ENCODE results near the gene TTC36. TPM values are rescaled to one million over a fixed set of nuclear protein-coding genes. Genes with fewer than 3 reads are reported as not detected.

The TTC36 gene
- polyA plus RNA-seq, 3 donors: 1.0 to 12.6 (median 2.8) TPM

DNA sequence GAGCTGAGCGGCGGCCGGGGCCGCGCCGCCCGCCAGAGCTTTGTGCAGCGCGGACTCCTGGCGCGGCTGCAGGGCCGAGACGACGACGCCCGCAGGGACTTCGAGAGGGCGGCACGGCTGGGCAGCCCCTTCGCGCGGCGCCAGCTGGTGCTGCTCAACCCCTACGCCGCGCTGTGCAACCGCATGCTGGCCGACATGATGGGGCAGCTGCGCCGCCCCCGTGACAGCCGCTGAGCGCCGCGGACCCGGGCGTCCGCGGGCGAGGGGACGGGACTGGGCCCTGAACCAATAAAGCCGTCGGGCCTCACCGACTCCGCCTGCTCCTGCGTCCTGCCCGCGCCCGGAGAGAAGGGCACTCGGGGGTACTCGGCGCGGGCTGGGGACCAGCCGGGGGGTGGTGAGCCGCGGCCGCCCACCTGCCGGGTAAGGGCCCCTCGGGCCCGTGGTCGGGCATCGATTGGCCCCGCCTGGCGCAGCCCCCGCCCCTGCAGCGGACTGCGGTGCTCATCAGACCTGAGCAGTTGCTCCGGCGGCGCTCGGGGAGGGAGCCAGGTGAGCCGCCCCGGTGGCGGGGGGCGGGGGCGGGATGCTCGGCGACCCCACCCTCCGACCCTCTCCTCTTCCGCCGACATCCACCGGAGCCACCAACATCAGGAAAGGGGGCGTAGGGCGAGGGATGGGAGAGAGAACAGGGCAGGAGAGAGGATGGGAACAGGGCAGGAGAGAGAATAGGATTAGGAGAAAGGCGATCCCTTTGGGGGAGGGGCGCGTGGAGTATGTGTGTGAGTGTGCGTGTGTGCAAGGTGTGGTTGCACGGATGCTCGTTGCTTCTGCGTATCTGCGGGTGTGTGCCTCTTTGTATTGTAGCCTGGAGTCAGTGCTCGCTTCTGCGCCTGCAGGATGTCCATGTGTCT, 3.7 kb downstream of the TTC36 start, which contains the start of gene TMEM25:
Gene TMEM25 (plus strand): TSS at position 510 of the 914 bp plus-strand sequence. CDS start 610 bp downstream, outside the sequence.
- WGBS, 3 donors: 1 to 2% (median 1%) methylated on average over 67 to 94 of the region's 94 CpGs
- no peak within 1 kb of the TSS for H3K27ac ChIP-seq (ENCODE audit: low read depth, low read length)

DNA sequence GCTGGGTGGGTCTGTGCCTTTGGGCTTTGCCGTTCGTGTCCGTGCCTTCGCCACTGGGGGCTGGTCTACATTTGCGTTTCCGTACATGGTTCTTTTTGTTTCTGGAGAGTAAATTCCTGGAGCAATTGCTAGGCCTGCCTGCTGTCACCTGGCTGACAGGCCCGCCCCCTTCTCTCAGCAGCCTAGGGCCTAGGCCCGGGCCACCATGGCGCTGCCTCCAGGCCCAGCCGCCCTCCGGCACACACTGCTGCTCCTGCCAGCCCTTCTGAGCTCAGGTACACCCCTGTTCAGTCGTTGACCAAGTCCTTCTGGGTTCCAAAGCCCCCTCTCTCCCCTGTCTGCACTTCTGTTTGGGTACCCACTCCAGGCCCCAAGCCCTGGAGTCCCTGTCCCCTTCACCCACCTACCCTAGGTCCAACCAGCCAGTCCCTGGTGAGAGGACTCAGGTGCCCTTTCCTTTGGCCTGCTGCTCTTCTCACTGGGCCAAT, 4.4 kb downstream of the TTC36 start:
- WGBS, 3 donors: 12 to 30% (median 26%) methylated on average over 12 of the region's 12 CpGs
- H3K27ac ChIP-seq (ENCODE audit: low read depth, low read length): no peak overlapping the region

DNA sequence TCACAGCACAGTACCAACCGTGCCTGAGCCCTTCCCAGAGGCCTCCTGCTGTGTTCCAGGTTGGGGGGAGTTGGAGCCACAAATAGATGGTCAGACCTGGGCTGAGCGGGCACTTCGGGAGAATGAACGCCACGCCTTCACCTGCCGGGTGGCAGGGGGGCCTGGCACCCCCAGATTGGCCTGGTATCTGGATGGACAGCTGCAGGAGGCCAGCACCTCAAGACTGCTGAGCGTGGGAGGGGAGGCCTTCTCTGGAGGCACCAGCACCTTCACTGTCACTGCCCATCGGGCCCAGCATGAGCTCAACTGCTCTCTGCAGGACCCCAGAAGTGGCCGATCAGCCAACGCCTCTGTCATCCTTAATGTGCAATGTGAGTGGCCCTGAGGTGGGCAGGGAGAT, 4.8 kb downstream of the TTC36 start:
- no peak overlapping the region for H3K27ac ChIP-seq (ENCODE audit: low read depth, low read length)
- WGBS, 3 donors: 74 to 94% (median 89%) methylated on average over 10 of the region's 10 CpGs

DNA sequence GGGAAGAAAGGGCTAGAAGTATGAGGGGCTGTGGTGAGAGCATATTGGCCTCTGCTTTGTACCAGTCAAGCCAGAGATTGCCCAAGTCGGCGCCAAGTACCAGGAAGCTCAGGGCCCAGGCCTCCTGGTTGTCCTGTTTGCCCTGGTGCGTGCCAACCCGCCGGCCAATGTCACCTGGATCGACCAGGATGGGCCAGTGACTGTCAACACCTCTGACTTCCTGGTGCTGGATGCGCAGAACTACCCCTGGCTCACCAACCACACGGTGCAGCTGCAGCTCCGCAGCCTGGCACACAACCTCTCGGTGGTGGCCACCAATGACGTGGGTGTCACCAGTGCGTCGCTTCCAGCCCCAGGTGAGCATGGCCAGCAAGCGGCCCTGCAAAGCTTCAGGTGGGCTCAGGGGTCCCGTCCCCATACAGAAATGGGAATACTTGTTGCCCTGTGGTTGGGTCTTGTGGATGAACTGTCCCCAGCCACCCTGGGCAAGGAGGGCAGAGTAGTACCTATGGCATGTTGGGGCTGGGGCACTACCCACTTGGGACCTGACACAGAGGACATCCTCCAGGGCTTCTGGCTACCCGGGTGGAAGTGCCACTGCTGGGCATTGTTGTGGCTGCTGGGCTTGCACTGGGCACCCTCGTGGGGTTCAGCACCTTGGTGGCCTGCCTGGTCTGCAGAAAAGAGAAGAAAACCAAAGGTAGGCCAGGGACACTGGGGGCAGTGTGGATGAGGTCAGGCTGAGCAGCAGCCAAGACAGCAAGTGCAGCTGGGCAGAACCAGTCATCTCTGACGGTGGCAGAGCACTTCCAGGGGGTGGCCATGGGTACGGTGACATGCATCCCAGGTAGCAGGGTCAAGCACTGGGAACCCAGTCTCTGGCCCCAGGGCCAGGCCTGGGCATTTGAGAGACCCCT, 5.8 kb downstream of the TTC36 start:
- H3K27ac ChIP-seq (ENCODE audit: low read depth, low read length): no peak overlapping the region
- WGBS, 3 donors: 91 to 96% (median 93%) methylated on average over 18 to 19 of the region's 19 CpGs

DNA sequence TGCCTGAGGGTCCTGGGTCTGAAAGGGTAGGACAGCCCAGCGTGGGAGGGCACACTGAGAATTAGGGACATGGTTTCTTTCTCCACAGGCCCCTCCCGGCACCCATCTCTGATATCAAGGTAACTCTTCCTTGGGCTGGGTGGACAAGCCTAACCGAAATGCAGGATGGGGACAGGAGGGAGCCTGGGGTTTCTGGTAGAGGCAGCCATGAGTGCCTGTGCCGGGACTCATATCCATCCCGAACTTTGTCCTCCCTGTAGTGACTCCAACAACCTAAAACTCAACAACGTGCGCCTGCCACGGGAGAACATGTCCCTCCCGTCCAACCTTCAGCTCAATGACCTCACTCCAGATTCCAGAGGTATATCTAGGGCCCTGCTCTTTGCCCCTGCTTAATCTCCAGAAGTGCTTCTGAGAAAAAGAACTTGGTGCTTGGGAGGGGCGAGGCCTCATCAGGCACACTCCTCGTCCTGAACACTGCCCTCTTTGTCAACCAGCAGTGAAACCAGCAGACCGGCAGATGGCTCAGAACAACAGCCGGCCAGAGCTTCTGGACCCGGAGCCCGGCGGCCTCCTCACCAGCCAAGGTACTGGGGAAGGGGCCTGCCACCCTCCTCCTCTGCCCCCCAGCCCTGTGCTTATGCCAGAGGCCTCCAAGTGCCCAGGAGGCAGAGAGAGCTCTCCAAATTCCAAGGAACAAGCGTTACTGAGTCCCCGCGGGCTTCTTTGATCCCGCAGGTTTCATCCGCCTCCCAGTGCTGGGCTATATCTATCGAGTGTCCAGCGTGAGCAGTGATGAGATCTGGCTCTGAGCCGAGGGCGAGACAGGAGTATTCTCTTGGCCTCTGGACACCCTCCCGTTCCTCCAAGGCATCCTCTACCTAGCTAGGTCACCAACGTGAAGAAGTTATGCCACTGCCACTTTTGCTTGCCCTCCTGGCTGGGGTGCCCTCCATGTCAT, 6.8 kb downstream of the TTC36 start:
- no peak overlapping the region for H3K27ac ChIP-seq (ENCODE audit: low read depth, low read length)
- 75 to 84% (median 82%) methylated on average over 27 of the region's 27 CpGs for WGBS, 3 donors

DNA sequence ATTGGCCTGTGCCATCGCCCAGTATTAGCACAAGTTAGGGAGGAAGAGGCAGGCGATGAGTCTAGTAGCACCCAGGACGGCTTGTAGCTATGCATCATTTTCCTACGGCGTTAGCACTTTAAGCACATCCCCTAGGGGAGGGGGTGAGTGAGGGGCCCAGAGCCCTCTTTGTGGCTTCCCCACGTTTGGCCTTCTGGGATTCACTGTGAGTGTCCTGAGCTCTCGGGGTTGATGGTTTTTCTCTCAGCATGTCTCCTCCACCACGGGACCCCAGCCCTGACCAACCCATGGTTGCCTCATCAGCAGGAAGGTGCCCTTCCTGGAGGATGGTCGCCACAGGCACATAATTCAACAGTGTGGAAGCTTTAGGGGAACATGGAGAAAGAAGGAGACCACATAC, 8.0 kb downstream of the TTC36 start:
- H3K27ac ChIP-seq (ENCODE audit: low read depth, low read length): no peak overlapping the region
- 72 to 80% (median 76%) methylated on average over 9 of the region's 9 CpGs for WGBS, 3 donors

DNA sequence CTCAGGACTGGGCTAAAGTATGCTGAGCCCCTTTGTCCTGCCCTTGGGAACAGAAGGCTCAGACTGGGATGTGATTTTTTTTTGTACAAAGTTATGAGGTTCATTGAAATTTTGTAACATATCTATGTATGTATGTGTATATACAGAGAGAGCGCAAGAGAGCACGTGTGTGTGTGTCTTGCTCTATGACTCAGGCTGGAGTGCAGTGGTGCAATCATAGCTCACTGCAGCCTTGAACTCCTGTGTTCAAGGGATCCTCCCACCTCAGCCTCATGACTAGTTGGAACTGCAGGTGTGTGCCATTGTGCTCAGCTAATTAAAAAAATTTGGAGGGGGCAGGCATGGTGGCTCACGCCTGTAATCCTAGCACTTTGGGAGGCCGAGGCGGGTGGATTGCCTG, 9.5 kb downstream of the TTC36 start:
- H3K27ac ChIP-seq (ENCODE audit: low read depth, low read length): no peak overlapping the region
- 93 to 95% (median 94%) methylated on average over 5 of the region's 5 CpGs for WGBS, 3 donors

DNA sequence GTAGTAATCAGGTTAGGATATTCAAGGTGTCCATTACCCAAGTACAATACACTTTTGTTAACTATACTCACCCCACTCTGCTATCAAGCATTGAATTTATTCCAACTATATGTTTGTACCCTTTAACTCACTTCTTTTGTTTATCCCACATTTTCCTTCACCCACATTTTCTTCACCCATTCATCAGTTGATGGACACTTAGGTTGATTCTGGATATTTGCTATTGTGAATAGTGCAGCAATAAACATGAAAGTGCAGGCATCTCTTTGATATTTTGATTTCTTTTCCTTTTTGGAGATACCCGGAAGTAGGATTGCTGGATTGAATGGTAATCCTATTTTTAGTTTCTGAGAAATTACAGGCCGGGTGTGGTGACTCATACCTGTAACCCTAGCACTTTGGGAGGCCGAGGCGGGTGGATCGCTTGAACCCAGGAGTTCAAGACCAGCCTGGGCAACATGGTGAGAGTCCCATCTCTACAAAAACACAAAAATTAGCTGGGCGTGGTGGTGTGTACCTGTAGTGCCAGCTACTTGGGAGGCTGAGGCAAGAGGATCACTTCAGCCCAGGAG, 10.2 kb downstream of the TTC36 start:
- H3K27ac ChIP-seq (ENCODE audit: low read depth, low read length): no peak overlapping the region
- WGBS, 3 donors: 85 to 90% (median 89%) methylated on average over 6 of the region's 6 CpGs

DNA sequence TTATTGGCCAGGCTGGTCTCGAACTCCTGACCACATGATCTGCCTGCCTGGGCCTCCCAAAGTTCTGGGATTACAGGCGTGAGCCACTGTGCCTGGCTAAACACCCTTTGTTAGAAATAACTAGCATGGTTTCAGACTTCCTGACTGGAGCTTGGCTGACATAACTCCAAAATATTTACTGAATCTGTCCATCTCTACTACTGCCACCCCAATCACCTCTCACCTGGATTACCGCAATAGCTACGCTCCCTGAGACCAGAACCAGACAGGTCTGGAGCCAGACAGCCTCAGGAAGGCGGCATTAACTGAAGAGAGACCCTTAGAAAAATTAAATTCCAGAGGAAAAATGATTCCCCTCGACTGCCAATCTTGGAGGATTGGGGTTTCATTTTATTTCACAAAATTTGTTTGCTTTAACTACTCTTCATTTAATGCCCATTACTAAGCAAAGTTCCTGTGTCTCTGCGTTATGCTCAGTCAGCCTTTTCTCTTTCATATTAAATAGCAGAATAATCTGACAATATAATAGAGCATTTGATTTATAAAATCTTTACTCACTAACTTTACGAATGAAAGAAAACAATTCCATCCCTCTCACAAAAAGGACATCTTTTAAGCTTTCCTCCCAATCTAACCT, 16.9 kb downstream of the TTC36 start:
- no peak overlapping the region for H3K27ac ChIP-seq (ENCODE audit: low read depth, low read length)
- 87 to 92% (median 90%) methylated on average over 8 of the region's 8 CpGs for WGBS, 3 donors

DNA sequence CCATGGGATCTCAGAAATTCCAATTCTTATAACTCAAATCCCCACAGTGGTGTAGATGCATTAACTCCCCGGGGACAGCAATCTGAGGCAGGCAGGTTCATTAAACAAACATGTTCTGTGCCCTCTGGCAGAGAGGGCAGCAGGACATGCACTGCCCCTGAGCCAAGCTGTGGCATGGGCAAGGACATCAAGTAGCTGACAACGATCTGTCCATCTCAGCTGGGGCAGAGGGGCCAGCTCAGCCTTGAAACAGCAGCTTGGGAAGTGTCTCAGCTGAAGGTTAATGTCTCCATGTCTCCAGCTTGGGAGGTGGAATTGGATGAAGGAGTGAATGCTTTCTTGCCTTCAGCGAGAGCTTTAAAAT, 17.4 kb downstream of the TTC36 start:
- 80 to 89% (median 80%) methylated on average over 3 of the region's 3 CpGs for WGBS, 3 donors

DNA sequence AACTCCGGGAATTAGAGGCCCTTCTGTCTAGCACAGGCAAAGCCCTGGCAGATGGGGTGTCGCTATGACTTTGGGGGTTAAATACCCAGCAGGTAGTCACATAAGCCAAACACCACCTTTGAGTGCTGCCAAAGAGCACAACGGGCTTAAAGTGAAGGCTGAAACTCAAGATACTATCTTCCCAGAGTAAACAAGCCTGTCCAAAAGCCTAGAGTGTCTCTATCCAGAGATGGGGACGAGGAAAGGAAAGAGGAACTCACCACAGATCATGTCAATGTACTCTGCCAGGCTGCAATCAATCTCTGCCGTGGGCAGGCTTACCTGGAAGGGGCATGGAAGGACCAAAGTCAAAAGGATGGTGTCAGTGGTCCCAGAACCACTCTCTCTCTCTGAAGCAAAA, 18.3 kb downstream of the TTC36 start:
- 83 to 88% (median 85%) methylated on average over 5 of the region's 5 CpGs for WGBS, 3 donors
- H3K27ac ChIP-seq (ENCODE audit: low read depth, low read length): no peak overlapping the region

More for the DNA sequence above, 17.4 kb downstream of the TTC36 start:
- no peak overlapping the region for H3K27ac ChIP-seq (ENCODE audit: low read depth, low read length)

DNA sequence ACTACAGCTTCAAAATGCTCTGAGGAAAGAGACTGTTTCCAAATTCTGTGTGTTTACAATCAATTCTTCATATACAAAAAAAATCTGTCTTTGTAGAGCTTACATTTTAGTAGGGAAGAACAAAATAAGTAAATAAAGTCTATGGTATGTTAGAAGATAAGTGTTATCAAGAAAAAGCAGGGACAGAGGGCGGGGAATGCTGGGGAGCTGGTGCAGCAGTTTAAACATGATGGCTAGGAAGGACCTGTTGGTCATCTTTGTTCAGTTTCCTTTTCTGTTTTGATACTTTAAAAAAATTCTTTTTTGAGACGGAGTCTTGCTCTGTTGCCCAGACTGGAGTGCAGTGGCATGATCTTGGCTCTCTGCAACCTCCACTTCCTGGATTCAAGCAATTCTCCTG, 19.9 kb downstream of the TTC36 start:
- WGBS, 3 donors: 83 to 96% (median 96%) methylated on average over 2 of the region's 2 CpGs

DNA sequence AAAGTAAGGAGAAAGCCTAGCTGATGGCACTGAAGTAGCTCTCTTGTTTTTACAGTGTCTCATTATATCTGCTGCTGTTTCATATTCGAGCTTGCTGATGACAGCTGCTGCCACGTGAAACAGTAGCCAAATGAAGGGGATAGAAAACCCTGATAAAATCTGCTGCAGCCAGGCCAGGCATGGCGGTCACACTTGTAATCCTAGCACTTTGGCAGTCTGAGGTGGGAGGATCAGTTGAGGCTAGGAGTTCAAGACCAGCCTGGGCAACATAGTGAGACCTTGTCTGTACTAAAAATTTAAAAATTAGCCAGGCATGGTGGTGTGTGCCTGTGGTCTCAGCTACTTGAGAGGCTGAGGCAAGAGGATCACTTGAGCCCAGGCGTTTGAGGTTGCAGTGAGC, 25.1 kb downstream of the TTC36 start:
- WGBS, 3 donors: 85 to 88% (median 88%) methylated on average over 4 of the region's 4 CpGs
- no peak overlapping the region for H3K27ac ChIP-seq (ENCODE audit: low read depth, low read length)

More for the DNA sequence above, 19.9 kb downstream of the TTC36 start:
- H3K27ac ChIP-seq (ENCODE audit: low read depth, low read length): no peak overlapping the region

DNA sequence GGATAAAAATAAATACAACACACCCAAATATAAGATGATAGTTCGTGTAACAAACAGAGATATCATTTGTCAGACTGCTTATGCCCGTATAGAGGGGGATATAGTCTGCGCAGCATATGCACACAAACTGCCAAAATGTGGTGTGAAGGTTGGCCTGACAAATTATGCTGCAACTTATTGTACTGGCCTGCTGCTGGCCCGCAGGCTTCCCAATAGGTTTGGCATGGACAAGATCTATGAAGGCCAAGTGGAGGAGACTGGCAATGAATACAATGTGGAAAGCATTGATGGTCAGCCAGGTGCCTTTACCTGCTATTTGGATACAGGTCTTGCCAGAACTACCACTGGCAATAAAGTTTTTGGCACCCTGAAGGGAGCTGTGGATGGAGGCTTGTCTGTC, 33.5 kb downstream of the TTC36 start:
- 86 to 96% (median 94%) methylated on average over 4 of the region's 4 CpGs for WGBS, 3 donors

DNA sequence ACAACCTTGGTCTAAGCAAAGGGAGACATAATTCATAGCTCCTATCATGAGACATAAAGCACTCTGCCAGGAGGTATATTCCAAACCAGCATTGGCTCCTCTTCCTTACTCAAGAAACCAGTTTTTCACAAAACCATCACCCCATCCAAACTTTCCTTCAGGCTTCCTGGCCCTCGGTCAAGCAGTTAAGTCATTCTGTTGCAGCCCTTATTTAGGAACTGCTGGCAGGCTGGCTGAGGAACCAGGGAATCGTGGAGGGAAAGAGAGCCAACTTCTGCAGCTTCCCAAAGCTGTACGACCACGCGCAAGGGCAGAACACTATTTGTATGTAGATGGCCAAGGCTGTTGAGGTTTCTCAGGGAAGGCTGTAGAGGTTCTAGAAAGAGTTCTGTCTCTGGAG, 37.8 kb downstream of the TTC36 start:
- no peak overlapping the region for H3K27ac ChIP-seq (ENCODE audit: low read depth, low read length)
- WGBS, 3 donors: 38 to 51% (median 38%) methylated on average over 5 of the region's 5 CpGs

More for the DNA sequence above, 33.5 kb downstream of the TTC36 start:
- no peak overlapping the region for H3K27ac ChIP-seq (ENCODE audit: low read depth, low read length)

DNA sequence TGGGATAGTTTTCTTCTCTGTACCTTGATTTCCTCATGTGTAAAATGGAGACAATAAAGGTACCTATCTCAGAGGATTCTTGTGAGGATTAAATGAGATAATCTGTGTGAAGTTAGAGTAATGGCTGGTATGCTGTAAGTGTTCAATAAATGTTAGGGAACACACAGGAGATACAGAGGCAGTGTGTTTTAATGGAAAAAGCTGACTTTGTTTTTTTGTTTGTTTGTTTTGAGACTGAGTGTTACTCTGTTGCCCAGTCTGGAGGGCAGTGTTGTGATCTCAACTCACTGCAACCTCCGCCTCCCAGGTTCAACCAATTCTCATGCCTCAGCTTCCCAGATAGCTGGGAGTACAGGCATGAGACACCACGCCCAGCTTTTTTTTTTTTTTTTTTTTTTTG, 42.4 kb downstream of the TTC36 start:
- H3K27ac ChIP-seq (ENCODE audit: low read depth, low read length): no peak overlapping the region
- WGBS, 3 donors: 81 to 97% (median 89%) methylated on average over 1 to 2 of the region's 2 CpGs

DNA sequence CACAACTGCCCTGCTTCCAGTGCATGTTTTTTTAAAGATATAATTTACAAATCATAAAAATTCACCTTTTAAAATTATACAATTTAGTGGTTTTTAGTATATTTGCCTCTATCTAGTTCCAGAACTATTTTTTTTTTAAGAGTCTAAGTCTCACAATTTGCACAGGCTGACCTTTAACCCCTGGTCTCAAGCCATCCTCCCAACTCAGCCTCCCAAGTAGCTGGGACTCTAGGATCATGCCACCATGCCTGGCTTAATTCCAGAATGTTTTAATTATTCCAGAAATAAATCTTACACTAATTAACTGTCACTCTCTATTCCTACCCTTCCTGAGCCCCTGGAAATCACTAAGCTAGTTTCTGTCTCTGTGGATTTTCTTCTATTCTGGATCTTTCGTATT, 43.5 kb downstream of the TTC36 start:
- WGBS, 3 donors: 95 to 100% (median 95%) methylated on average over 1 of the region's 1 CpG
- no peak overlapping the region for H3K27ac ChIP-seq (ENCODE audit: low read depth, low read length)

All from adipose tissue (tissue), 3 donors.